HepG2 (cell line): ENCODE measurements around the gene MED25. TPM values are rescaled to one million over a fixed set of nuclear protein-coding genes. Genes with fewer than 3 reads are reported as not detected.

Experiments used
- ARNT2 ChIP-seq: sonication (generic); formaldehyde crosslinking; IDR thresholded peaks from 2 replicates; pipeline ENCODE4 v1.8.0; 2022; ENCODE audit warnings: mild to moderate bottlenecking, low read depth, missing genetic modification reagents, moderate library complexity
- IRX3 ChIP-seq: sonication (generic); formaldehyde crosslinking; IDR thresholded peaks from 2 replicates; pipeline ENCODE4 v1.8.1; 2023; ENCODE audit warnings: mild to moderate bottlenecking, low read depth, missing genetic modification reagents, borderline replicate concordance
- JUND ChIP-seq: sonication (generic); formaldehyde crosslinking; IDR thresholded peaks from 2 replicates; pipeline ENCODE4 v1.8.0; 2022; ENCODE audit warnings: mild to moderate bottlenecking, missing genetic modification reagents
- TEAD2 ChIP-seq: sonication (generic); formaldehyde crosslinking; IDR thresholded peaks from 2 replicates; pipeline ENCODE4 v1.9.0; 2021; ENCODE audit warnings: missing genetic modification reagents
- TEAD3 ChIP-seq: optimal IDR thresholded peaks from 2 replicates; pipeline ENCODE3; 2016; ENCODE audit warnings: borderline replicate concordance
- ZFP90 ChIP-seq: sonication (generic); formaldehyde crosslinking; IDR thresholded peaks from 2 replicates; pipeline ENCODE4 v1.8.0; 2022; ENCODE audit warnings: missing genetic modification reagents, mild to moderate bottlenecking, inconsistent platforms, borderline replicate concordance
- ZNF616 ChIP-seq: sonication (generic); formaldehyde crosslinking; IDR thresholded peaks from 2 replicates; pipeline ENCODE4 v1.5.0; 2020; ENCODE audit warnings: low read depth, mild to moderate bottlenecking, missing genetic modification reagents
- ZNF678 ChIP-seq: sonication (generic); formaldehyde crosslinking; IDR thresholded peaks from 2 replicates; pipeline ENCODE4 v1.4.0; 2020; ENCODE audit warnings: mild to moderate bottlenecking, missing genetic modification reagents
- ZNF720 ChIP-seq: sonication (generic); formaldehyde crosslinking; IDR thresholded peaks from 2 replicates; pipeline ENCODE4 v1.4.0; 2020; ENCODE audit warnings: missing genetic modification reagents
- ZNF737 ChIP-seq: sonication (generic); formaldehyde crosslinking; IDR thresholded peaks from 2 replicates; pipeline ENCODE4 v1.5.0; 2020; ENCODE audit warnings: missing genetic modification reagents, mild to moderate bottlenecking, borderline replicate concordance
- ZNF772 ChIP-seq: sonication (generic); formaldehyde crosslinking; IDR thresholded peaks from 2 replicates; pipeline ENCODE4 v1.5.0; 2020; ENCODE audit warnings: mild to moderate bottlenecking, missing genetic modification reagents
- ZNF891 ChIP-seq: sonication (generic); formaldehyde crosslinking; IDR thresholded peaks from 2 replicates; pipeline ENCODE4 v1.5.0; 2020; ENCODE audit warnings: mild to moderate bottlenecking, missing genetic modification reagents
- polyA plus RNA-seq, 8 experiments: library from polyadenylated mRNA; depleted of rRNA in 3 of 8; stranded (reverse) in 7 of 8; unstranded in 1 of 8; fragments of >200 nt; fragmentation: Illumina TruSeq in 4 of 8; extraction: Trizol in 4 of 8; gene quantifications; 2 replicates each; pipeline versions ENCODE4 v1.2.1 to v1.2.3, GENCODE V29; 2011 to 2016; ENCODE audit warnings: low read depth in 4 of 8, missing spikeins in 1 of 8, mixed read lengths in 1 of 8; ENCODE audit not compliant: insufficient read depth in 1 of 8
- total RNA-seq, 5 experiments: library from RNA; depleted of rRNA; stranded (reverse); fragments of >200 nt; fragmentation: Illumina TruSeq; extraction: Trizol; gene quantifications; 2 replicates each; pipeline ENCODE4 v1.2.3, GENCODE V29; 2016; ENCODE audit warnings: low read depth in 1 of 5
- TF ChIP-seq, protein P1 (sequence below): conservative IDR thresholded peaks from 2 replicates; pipeline ENCODE4 v1.6.1; 2018; ENCODE audit warnings: missing genetic modification reagents
- TF ChIP-seq, protein P2 (sequence below): sonication (generic); IDR thresholded peaks from 2 replicates; pipeline ENCODE4 v1.6.1; 2016; ENCODE audit warnings: low read depth, borderline replicate concordance
- TF ChIP-seq, protein P3 (sequence below): sonication (generic); formaldehyde crosslinking; IDR thresholded peaks from 2 replicates; pipeline ENCODE4 v1.8.1; 2023; ENCODE audit warnings: mild to moderate bottlenecking, missing genetic modification reagents
- TF ChIP-seq, protein P4 (sequence below), 2 experiments: IDR thresholded peaks; 2 replicates each; pipeline ENCODE4 v1.6.1; 2011 to 2012; ENCODE audit warnings: low read length in 2 of 2, borderline replicate concordance in 1 of 2, low read depth in 1 of 2, mild to moderate bottlenecking in 1 of 2, moderate library complexity in 1 of 2
- TF ChIP-seq, protein P5 (sequence below): sonication (generic); formaldehyde crosslinking; IDR thresholded peaks from 2 replicates; pipeline ENCODE4 v1.5.1; 2020; ENCODE audit warnings: mild to moderate bottlenecking, missing genetic modification reagents, moderate library complexity

Gene MED25
- total and polyA plus RNA-seq, 2 of the 13 experiments (the other 11 are each of a cell fraction or from before 2014, with no cell fraction given), result 11.1 to 15.1 TPM

DNA sequence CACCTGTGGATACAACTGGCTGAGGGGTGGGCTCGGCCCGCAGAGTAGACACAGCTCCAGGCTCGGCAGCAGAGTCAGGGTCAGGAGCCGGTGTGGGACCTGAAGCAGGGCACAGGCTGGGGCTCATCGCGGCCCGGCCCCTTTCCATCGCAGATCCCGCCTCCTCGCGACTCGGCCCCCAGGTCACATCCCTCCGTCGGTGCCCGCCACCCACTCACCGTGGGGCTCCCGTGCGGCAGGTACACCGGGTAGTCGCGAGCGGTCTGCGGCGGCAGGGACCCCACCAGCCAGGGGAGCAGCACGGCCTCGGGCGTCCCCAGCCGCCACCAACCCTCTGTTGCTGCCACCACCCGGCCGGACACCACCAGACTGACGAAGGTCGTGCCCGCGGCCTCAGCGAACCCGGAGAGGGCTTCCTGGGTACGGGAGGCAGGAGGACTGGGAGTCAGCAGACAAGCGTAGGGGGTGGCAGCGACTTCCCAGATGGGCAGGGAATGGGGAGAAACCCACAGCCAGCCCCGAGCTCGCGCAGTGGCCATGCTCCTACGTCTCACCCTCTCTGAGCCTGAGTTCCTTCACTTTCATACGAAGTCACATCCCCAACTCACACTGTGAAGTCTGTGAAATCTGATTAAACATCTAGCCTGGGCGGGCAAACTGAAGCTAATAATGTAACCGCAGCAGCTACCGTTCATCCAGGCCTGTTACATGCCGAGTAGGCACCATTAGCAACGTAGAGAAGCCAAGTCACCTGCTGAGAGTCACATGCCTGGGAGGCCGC lies 8.7 kb upstream of the MED25 start (continued):
- TF ChIP-seq TEAD2 (no peak), IRX3 (no peak), ZFP90 (CRISPR knock-in tag) (no peak), ZNF720 (no peak), ZNF891 (CRISPR knock-in tag) (no peak), ZNF678 (CRISPR knock-in tag) (no peak), ZNF737 (CRISPR knock-in tag) (no peak), ARNT2 (CRISPR knock-in tag) (no peak), JUND (CRISPR knock-in tag) (no peak), ZNF772 (CRISPR knock-in tag) (peak; percentile 72), ZNF616 (CRISPR knock-in tag) (no peak), TEAD3 (CRISPR knock-in tag) (no peak)
- TF ChIP-seq, protein P1, sequence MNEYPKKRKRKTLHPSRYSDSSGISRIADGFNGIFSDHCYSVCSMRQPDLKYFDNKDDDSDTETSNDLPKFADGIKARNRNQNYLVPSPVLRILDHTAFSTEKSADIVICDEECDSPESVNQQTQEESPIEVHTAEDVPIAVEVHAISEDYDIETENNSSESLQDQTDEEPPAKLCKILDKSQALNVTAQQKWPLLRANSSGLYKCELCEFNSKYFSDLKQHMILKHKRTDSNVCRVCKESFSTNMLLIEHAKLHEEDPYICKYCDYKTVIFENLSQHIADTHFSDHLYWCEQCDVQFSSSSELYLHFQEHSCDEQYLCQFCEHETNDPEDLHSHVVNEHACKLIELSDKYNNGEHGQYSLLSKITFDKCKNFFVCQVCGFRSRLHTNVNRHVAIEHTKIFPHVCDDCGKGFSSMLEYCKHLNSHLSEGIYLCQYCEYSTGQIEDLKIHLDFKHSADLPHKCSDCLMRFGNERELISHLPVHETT (CRISPR knock-in tag), result no peak
- TF ChIP-seq, protein P2, sequence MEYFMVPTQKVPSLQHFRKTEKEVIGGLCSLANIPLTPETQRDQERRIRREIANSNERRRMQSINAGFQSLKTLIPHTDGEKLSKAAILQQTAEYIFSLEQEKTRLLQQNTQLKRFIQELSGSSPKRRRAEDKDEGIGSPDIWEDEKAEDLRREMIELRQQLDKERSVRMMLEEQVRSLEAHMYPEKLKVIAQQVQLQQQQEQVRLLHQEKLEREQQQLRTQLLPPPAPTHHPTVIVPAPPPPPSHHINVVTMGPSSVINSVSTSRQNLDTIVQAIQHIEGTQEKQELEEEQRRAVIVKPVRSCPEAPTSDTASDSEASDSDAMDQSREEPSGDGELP, result no peak
- TF ChIP-seq, protein P3, sequence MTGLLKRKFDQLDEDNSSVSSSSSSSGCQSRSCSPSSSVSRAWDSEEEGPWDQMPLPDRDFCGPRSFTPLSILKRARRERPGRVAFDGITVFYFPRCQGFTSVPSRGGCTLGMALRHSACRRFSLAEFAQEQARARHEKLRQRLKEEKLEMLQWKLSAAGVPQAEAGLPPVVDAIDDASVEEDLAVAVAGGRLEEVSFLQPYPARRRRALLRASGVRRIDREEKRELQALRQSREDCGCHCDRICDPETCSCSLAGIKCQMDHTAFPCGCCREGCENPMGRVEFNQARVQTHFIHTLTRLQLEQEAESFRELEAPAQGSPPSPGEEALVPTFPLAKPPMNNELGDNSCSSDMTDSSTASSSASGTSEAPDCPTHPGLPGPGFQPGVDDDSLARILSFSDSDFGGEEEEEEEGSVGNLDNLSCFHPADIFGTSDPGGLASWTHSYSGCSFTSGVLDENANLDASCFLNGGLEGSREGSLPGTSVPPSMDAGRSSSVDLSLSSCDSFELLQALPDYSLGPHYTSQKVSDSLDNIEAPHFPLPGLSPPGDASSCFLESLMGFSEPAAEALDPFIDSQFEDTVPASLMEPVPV (CRISPR knock-in tag), result no peak
- TF ChIP-seq, protein P4, sequence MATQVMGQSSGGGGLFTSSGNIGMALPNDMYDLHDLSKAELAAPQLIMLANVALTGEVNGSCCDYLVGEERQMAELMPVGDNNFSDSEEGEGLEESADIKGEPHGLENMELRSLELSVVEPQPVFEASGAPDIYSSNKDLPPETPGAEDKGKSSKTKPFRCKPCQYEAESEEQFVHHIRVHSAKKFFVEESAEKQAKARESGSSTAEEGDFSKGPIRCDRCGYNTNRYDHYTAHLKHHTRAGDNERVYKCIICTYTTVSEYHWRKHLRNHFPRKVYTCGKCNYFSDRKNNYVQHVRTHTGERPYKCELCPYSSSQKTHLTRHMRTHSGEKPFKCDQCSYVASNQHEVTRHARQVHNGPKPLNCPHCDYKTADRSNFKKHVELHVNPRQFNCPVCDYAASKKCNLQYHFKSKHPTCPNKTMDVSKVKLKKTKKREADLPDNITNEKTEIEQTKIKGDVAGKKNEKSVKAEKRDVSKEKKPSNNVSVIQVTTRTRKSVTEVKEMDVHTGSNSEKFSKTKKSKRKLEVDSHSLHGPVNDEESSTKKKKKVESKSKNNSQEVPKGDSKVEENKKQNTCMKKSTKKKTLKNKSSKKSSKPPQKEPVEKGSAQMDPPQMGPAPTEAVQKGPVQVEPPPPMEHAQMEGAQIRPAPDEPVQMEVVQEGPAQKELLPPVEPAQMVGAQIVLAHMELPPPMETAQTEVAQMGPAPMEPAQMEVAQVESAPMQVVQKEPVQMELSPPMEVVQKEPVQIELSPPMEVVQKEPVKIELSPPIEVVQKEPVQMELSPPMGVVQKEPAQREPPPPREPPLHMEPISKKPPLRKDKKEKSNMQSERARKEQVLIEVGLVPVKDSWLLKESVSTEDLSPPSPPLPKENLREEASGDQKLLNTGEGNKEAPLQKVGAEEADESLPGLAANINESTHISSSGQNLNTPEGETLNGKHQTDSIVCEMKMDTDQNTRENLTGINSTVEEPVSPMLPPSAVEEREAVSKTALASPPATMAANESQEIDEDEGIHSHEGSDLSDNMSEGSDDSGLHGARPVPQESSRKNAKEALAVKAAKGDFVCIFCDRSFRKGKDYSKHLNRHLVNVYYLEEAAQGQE (IDR thresholded peaks at IDR 0.05; ENCODE audit: borderline replicate concordance in 1 of 2, low read depth in 1 of 2, low read length in 2 of 2), result no peak
- TF ChIP-seq, protein P5, sequence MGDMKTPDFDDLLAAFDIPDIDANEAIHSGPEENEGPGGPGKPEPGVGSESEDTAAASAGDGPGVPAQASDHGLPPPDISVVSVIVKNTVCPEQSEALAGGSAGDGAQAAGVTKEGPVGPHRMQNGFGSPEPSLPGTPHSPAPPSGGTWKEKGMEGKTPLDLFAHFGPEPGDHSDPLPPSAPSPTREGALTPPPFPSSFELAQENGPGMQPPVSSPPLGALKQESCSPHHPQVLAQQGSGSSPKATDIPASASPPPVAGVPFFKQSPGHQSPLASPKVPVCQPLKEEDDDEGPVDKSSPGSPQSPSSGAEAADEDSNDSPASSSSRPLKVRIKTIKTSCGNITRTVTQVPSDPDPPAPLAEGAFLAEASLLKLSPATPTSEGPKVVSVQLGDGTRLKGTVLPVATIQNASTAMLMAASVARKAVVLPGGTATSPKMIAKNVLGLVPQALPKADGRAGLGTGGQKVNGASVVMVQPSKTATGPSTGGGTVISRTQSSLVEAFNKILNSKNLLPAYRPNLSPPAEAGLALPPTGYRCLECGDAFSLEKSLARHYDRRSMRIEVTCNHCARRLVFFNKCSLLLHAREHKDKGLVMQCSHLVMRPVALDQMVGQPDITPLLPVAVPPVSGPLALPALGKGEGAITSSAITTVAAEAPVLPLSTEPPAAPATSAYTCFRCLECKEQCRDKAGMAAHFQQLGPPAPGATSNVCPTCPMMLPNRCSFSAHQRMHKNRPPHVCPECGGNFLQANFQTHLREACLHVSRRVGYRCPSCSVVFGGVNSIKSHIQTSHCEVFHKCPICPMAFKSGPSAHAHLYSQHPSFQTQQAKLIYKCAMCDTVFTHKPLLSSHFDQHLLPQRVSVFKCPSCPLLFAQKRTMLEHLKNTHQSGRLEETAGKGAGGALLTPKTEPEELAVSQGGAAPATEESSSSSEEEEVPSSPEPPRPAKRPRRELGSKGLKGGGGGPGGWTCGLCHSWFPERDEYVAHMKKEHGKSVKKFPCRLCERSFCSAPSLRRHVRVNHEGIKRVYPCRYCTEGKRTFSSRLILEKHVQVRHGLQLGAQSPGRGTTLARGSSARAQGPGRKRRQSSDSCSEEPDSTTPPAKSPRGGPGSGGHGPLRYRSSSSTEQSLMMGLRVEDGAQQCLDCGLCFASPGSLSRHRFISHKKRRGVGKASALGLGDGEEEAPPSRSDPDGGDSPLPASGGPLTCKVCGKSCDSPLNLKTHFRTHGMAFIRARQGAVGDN (CRISPR knock-in tag), result peak; percentile 96
